ENCODE measurements around the gene RUVBL2.
"Not testable (repeated sequence)": the region's sequence is repeated elsewhere in the genome, so short reads cannot be mapped to it uniquely, and the experiment has no call there.

Gene RUVBL2

GRCh38 chr19:49016067-49016839 lies 22.6 kb downstream of the RUVBL2 start:
- Histone ChIP-seq H3K4me2 (ENCODE audit: low read length) (no peak overlapping the region), H3K9me3 (ENCODE audit: insufficient read depth, low read length) (no peaks in the 10 kb centered on the region), H3K9ac (ENCODE audit: low read length) (no peak overlapping the region), H3K27ac (ENCODE audit: low read length) (no peak overlapping the region), H3K4me1 (ENCODE audit: low read length) (peaks cover 9% of the 10 kb centered on the region), H3K27me3 (ENCODE audit: low read depth, low read length) (no peaks in the 10 kb centered on the region), H2AFZ (ENCODE audit: low read depth, low read length) (no peak overlapping the region), H3K79me2 (ENCODE audit: low read length) (no peaks in the 10 kb centered on the region), H4K20me1 (ENCODE audit: insufficient read depth, low read length) (no peaks in the 10 kb centered on the region), H3K36me3 (replicated peaks; ENCODE audit: low read depth, low read length) (peaks cover 29% of the 10 kb centered on the region), H3K4me3 (ENCODE audit: low read length) (no peak overlapping the region)
- TF ChIP-seq EZH2phosphoT487 (IDR thresholded peaks at IDR 0.05; ENCODE audit: low read depth) (no peak), CTCF (IDR thresholded peaks at IDR 0.05; ENCODE audit: low read depth, low read length) (no peak)

GRCh38 chr19:49017041-49017665 lies 23.5 kb downstream of the RUVBL2 start, which contains the start of gene LHB:
LHB (minus strand) TSS chr19:49017091; CDS start chr19:49017081, 10 bp downstream.
- peaks cover 10% of the 10 kb centered on the region for H3K4me1 ChIP-seq (ENCODE audit: low read length)
- no peak for TF ChIP-seq CTCF (IDR thresholded peaks at IDR 0.05; ENCODE audit: low read depth, low read length)
- no peak for TF ChIP-seq EZH2phosphoT487 (IDR thresholded peaks at IDR 0.05; ENCODE audit: low read depth)
- H4K20me1 ChIP-seq (ENCODE audit: insufficient read depth, low read length) = no peaks in the 10 kb centered on the region
- H3K4me2 ChIP-seq (ENCODE audit: low read length) = peak within 1 kb of the TSS; percentile 20; the same call in 1 of the 2 replicates
- H2AFZ ChIP-seq (ENCODE audit: low read depth, low read length) = no peak within 1 kb of the TSS
- H3K4me3 ChIP-seq (ENCODE audit: low read length) = no peak within 1 kb of the TSS
- H3K27ac ChIP-seq (ENCODE audit: low read length) = no peak within 1 kb of the TSS
- H3K9ac ChIP-seq (ENCODE audit: low read length) = no peak within 1 kb of the TSS
- H3K9me3 ChIP-seq (ENCODE audit: insufficient read depth, low read length) = no peaks in the 10 kb centered on the region
- no peaks in the 10 kb centered on the region for H3K27me3 ChIP-seq (ENCODE audit: low read depth, low read length)
- H3K36me3 ChIP-seq (replicated peaks; ENCODE audit: low read depth, low read length) = peaks cover 21% of the 10 kb centered on the region
- no peaks in the 10 kb centered on the region for H3K79me2 ChIP-seq (ENCODE audit: low read length)

DNA sequence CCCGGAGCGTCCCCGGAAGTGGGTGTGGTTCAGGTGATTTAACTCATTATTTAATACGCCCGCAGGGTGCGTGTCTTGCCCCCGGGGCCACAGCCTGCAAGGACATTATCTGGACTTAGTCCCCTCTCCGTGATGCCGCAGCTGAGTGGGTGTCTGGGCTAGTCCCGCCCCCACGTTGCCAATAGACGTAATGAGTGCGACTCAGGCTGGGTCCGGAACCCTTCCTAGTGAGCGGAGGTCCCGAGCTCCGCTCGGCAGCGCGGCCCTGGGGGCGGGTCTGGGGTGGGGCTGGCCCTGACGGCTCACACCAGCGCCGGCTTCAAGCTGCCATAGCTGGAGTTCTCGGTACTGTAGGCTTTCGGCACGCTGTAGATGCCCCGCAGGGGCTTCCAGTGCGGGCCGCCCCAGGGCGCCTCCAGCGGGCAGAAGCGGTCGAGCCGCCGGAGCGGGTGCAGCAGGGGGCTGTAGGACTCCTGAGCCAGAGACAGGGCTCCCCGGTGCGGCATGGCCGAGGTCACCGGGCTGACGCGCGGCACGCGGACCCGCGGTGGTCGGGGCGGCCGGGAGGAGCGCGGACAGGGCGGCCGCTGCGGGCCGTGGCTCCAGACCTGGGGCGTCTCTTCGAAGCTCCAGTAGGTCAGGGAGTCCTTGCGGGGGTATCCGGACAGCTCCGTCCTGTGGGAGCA lies 24.1 kb downstream of the RUVBL2 start:
- Histone ChIP-seq H3K4me1 (ENCODE audit: low read length) (peaks cover 10% of the 10 kb centered on the region), H3K9ac (ENCODE audit: low read length) (no peak overlapping the region), H3K27me3 (ENCODE audit: low read depth, low read length) (no peaks in the 10 kb centered on the region), H3K79me2 (ENCODE audit: low read length) (no peaks in the 10 kb centered on the region), H2AFZ (ENCODE audit: low read depth, low read length) (no peak overlapping the region), H3K9me3 (ENCODE audit: insufficient read depth, low read length) (no peaks in the 10 kb centered on the region), H3K36me3 (replicated peaks; ENCODE audit: low read depth, low read length) (peaks cover 18% of the 10 kb centered on the region), H3K4me3 (ENCODE audit: low read length) (no peak overlapping the region), H3K27ac (ENCODE audit: low read length) (no peak overlapping the region), H4K20me1 (ENCODE audit: insufficient read depth, low read length) (no peaks in the 10 kb centered on the region), H3K4me2 (ENCODE audit: low read length) (peak overlapping the region; percentile 20; the same call in 1 of the 2 replicates)
- no peak for TF ChIP-seq EZH2phosphoT487 (IDR thresholded peaks at IDR 0.05; ENCODE audit: low read depth)

- H3K9me3 ChIP-seq (ENCODE audit: insufficient read depth, low read length); H3K79me2 ChIP-seq (ENCODE audit: low read length); H3K27ac ChIP-seq (ENCODE audit: low read length); H3K4me3 ChIP-seq (ENCODE audit: low read length); H2AFZ ChIP-seq (ENCODE audit: low read depth, low read length); H3K27me3 ChIP-seq (ENCODE audit: low read depth, low read length); H3K9ac ChIP-seq (ENCODE audit: low read length); H3K4me2 ChIP-seq (ENCODE audit: low read length); H4K20me1 ChIP-seq (ENCODE audit: insufficient read depth, low read length): not testable (repeated sequence)
- Histone ChIP-seq H3K36me3 (replicated peaks; ENCODE audit: low read depth, low read length) (peaks cover 18% of the 10 kb centered on the region), H3K4me1 (ENCODE audit: low read length) (peaks cover 10% of the 10 kb centered on the region)
Observed at GRCh38 chr19:49018388-49019241, 24.9 kb downstream of the RUVBL2 start.
